H54 (cell line): ENCODE results near the gene TOMT.
A peak's percentile ranks its signal among the peaks of the same experiment; 100 is the strongest.
"Not testable (repeated sequence)": the region's sequence is repeated elsewhere in the genome, so short reads cannot be mapped to it uniquely, and the experiment has no call there.

Source experiments
- DNase-seq: peaks from one replicate; pipeline ENCODE4 v3.0.0; 2011; ENCODE audit warnings: low spot score, mixed read lengths; ENCODE audit not compliant: insufficient read length
- FAIRE-seq: peaks from 3 replicates; lab custom pipeline; 2011; peaks lifted over from hg19 to GRCh38; lab: Jason Lieb, UNC
- POLR2A ChIP-seq: IDR thresholded peaks from 2 replicates; pipeline ENCODE4 v1.6.1; 2011; ENCODE audit warnings: low read depth, mild to moderate bottlenecking, low read length

Gene TOMT

DNA sequence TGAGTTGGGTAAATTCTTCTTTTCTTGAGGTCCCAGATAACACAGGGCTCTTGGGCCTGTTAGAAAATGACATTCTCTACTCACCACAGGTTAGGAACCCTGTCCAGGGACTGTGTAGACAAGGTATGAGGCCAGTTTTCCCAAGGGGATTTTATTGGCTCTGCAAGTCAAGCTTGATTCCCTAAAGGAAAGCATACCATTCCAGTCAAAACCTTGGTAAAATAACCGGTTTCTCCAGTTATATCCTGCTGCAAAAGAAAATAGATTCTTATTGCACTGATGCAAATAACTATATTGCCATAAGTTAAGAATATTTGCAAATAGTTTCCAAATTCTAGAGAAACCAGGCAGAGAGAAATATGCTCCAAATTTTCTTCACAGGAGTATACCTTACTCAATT is 20.2 kb downstream of the TOMT start:
- no peak for TF ChIP-seq POLR2A
- FAIRE-seq (no peak), DNase-seq (no peak)

DNA sequence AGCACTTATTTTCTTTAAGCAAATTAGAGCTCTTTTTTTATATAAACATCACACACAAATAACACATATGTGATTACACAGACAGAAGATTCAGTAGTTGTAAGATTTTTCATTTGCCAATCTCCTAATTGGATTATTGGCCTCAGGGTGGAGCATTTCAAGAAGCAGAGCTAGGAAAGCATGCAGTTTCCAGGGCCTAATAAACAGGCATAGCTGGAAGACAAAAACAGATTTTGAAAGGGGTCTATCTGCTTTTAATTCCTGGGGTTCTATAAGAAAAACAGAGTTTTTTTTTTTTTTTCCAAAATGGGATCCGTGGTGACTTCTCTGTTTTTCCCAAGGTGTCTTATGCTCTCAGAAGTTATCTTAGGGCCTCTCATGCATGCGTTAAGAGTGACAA is 22.2 kb downstream of the TOMT start:
- no peak for DNase-seq
- TF ChIP-seq POLR2A = no peak
- FAIRE-seq = no peak

DNA sequence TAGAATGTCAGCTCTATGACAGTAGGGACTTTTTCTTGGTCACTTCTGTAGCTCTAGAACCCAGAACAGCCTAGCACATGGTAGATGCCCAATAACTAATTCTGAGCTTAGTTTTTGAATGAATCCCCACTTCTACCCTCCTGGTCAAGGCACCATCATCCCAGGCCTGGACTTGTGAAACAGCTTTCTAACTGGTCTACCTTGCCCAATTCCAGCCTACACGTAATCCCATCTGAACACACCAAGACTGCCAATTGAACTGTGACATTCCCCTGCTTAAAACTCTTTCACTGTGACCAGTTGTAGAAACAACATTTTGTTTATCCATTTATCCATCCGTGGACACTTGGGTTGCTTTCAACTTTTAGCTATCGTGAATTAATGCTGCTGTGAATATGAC is 23.7 kb downstream of the TOMT start:
- no peak for TF ChIP-seq POLR2A
- DNase-seq (no peak), FAIRE-seq (no peak)

GRCh38 chr11:72132646-72133045 is 26.9 kb downstream of the TOMT start:
- no peak for DNase-seq
- FAIRE-seq = no peak
- TF ChIP-seq POLR2A = no peak

- not testable (repeated sequence) for FAIRE-seq, DNase-seq
Observed at GRCh38 chr11:72135473-72135872, 29.7 kb downstream of the TOMT start, which contains the start of gene FOLR3. Gene FOLR3 (plus strand): TSS chr11:72135725. CDS start chr11:72135953, 228 bp downstream.

GRCh38 chr11:72135891-72136683 is 30.4 kb downstream of the TOMT start:
- no peak for TF ChIP-seq POLR2A
- FAIRE-seq = no peak
- no peak for DNase-seq

DNA sequence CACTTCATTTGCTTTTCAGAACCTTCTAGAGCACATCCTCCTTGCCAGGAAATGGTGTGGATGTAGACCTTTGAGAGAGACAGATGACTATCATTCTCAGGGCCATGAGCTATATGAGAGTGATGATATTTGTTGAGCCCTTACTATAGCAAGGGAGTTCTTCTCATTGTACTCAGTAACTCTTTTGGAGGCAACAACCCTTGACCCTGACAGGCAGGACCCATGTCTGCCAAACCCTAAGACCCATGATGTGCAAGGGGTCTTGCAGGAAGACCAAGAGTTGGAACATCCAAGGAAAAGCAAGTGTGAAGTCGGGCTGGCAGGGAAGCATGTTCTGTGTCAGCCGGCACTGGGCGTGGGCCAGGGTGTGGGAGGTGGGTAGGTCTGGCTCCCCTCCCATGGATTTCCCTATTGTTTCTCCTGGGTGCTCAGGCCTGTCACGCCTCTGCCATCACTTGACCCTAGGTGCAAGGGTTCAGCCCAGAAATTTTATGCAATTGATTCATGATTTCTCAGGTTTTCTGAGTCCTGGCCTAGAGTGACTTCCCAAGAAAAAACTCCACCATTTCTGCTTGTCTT is 31.0 kb downstream of the TOMT start:
- no peak for FAIRE-seq
- no peak for DNase-seq
- no peak for TF ChIP-seq POLR2A

GRCh38 chr11:72138821-72139390 is 33.2 kb downstream of the TOMT start:
- FAIRE-seq = no peak
- no peak for DNase-seq
- no peak for TF ChIP-seq POLR2A

GRCh38 chr11:72139500-72139899 is 33.8 kb downstream of the TOMT start:
- DNase-seq (no peak), FAIRE-seq (no peak)
- no peak for TF ChIP-seq POLR2A

GRCh38 chr11:72140661-72141060 is 34.9 kb downstream of the TOMT start:
- FAIRE-seq (no peak), DNase-seq (no peak)
- TF ChIP-seq POLR2A = no peak

DNA sequence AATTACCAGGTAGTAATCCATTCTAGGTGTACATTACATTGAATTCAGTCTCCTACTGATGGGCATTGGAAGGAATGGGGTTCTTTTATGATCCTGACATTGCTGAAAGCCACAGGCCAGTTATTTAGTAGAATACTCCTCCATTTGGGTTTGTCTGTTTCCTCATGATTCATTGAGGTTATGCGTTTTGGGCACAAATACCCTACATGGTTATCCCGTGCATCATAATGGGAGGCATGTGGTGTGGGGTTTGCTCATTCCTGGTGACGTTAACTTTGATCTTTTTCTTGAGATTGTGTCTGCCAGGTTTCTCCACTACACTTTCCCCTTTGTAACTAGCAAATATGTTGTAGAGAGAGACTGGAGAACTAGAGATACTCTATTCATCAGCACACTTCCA is 35.3 kb downstream of the TOMT start:
- DNase-seq = peak; percentile 49
- no peak for TF ChIP-seq POLR2A

DNA sequence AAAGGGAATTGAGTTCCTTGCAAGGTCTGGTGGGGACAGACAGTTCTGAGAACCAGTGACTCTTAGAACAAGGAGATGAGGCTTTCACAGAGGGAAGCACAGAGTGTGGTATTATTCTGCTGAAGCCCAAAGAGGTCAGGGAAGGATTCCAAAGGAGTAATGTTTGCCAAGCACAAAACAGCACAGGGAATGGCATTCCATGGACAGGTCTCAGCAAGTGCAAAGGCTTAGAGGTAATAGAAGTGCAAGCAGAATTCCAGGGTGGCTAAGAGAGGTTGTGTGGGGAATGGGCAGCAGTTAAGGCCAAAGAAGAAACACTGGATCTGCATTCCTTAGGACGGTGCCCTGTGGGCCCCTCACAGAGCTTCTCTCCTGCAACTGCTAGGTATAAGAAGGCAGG is 36.4 kb downstream of the TOMT start:
- FAIRE-seq, DNase-seq: not testable (repeated sequence)

More for the DNA sequence above, 35.3 kb downstream of the TOMT start:
- peak; percentile 41 for FAIRE-seq

- not testable (repeated sequence) for DNase-seq, FAIRE-seq
Observed at GRCh38 chr11:72142543-72142942, 36.8 kb downstream of the TOMT start.

DNA sequence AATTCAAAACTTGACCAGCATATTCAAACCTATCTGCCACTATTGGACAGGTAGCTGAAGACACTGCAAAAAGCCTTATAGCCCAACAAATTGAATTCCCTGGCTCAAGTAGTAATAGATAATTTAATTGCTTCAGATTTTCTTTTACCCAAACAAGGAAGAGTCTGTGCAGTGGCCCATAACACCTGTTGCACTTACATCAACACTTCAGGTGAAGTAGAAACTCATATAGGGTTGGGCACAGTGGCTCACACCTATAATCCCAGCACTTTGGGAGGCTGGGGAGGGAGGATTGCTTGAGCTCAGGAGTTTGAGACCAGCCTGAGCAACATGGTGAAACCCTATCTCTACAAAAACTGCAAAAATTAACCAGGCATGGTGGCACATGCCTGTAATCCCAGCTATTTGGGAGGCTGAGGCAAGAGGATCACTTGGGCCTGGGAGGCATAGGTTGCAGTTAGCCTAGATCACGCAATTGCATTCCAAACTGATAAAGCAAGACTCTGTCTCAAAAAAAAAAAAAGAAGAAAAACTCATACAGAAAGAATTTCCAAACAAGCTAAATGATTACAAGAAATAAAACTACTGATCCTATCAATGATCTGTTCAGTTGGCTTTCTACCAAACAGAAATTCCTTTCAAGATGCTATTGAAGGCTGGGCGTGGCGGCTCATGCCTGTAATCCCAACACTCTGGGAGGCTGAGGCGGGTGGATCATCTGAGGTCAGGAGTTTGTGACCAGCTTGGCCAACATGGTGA is 39.3 kb downstream of the TOMT start:
- TF ChIP-seq POLR2A = no peak
- FAIRE-seq (no peak), DNase-seq (no peak)
